OCI-LY1 (cell line): ENCODE measurements around the gene PGF.

Experiments
- H2AFZ ChIP-seq: fragments of 200-600 bp; sonication (generic), shearing (Covaris generic); 2 replicates; pipeline ENCODE4 v1.6.0; 2014; ENCODE audit warnings: antibody characterized with exemption, mild to moderate bottlenecking, low read length
- H3F3A ChIP-seq: fragments of 200-600 bp; sonication (generic), shearing (Covaris generic); 2 replicates; pipeline ENCODE4 v1.6.0; 2014; ENCODE audit warnings: mild to moderate bottlenecking, antibody characterized with exemption, low read length, moderate library complexity; ENCODE audit not compliant: insufficient read depth
- H3K27ac ChIP-seq: fragments of 200-600 bp; sonication (generic); 2 replicates; pipeline ENCODE4 v1.5.1; 2014; ENCODE audit warnings: low read length, mixed run types, mild to moderate bottlenecking, low read depth; ENCODE audit not compliant: poor library complexity, severe bottlenecking
- H3K27me3 ChIP-seq: fragments of 200-600 bp; sonication (generic); 2 replicates; pipeline ENCODE4 v1.6.0; 2014; ENCODE audit warnings: antibody characterized with exemption, mild to moderate bottlenecking, low read length, moderate library complexity; ENCODE audit not compliant: insufficient read depth
- H3K36me3 ChIP-seq: fragments of 200-600 bp; sonication (generic); 2 replicates; pipeline ENCODE4 v1.6.1; 2014; ENCODE audit warnings: mild to moderate bottlenecking, antibody characterized with exemption, low read length, moderate library complexity, mixed read lengths; ENCODE audit not compliant: insufficient read depth
- H3K4me1 ChIP-seq: fragments of 200-600 bp; sonication (generic); 2 replicates; pipeline ENCODE4 v1.5.1; 2014; ENCODE audit warnings: mild to moderate bottlenecking, low read length, moderate library complexity; ENCODE audit not compliant: insufficient read depth, severe bottlenecking
- H3K4me2 ChIP-seq: fragments of 200-600 bp; sonication (generic), shearing (Covaris generic); 2 replicates; pipeline ENCODE4 v1.6.1; 2014; ENCODE audit warnings: low read length
- H3K4me3 ChIP-seq: fragments of 200-600 bp; sonication (generic); 2 replicates; pipeline ENCODE4 v1.5.1; 2014; ENCODE audit warnings: low read length, low read depth, mild to moderate bottlenecking, mixed read lengths; ENCODE audit not compliant: poor library complexity, severe bottlenecking
- H3K79me2 ChIP-seq: fragments of 200-600 bp; shearing (Covaris generic); 2 replicates; pipeline ENCODE4 v1.6.1; 2016; ENCODE audit warnings: mixed run types, low read length, mixed read lengths; ENCODE audit not compliant: insufficient read depth
- H3K9ac ChIP-seq: fragments of 200-600 bp; sonication (generic), shearing (Covaris generic); 2 replicates; pipeline ENCODE4 v1.6.1; 2014; ENCODE audit warnings: mild to moderate bottlenecking, low read length, mixed read lengths
- H3K9me2 ChIP-seq: fragments of 200-600 bp; sonication (generic), shearing (Covaris generic); 2 replicates; pipeline ENCODE4 v1.6.1; 2014; ENCODE audit warnings: low read depth, mild to moderate bottlenecking, low read length, mixed read lengths
- H3K9me3 ChIP-seq: fragments of 200-600 bp; shearing (Covaris generic); 2 replicates; pipeline ENCODE4 v1.6.1; 2014; ENCODE audit warnings: low read length, mixed read lengths
- H4K20me1 ChIP-seq: fragments of 200-600 bp; sonication (generic), shearing (Covaris generic); 2 replicates; pipeline ENCODE4 v1.6.0; 2016; ENCODE audit warnings: mild to moderate bottlenecking, low read length; ENCODE audit not compliant: insufficient read depth
- EZH2 ChIP-seq: fragments of 200-600 bp; sonication (generic), shearing (Covaris generic); IDR thresholded peaks from 2 replicates; pipeline ENCODE4 v1.8.0; 2017; ENCODE audit warnings: borderline replicate concordance, mixed run types, mild to moderate bottlenecking, antibody characterized with exemption, low read length, moderate library complexity, mixed read lengths
- TF ChIP-seq, protein P1 (sequence below): fragments of 200-600 bp; sonication (generic), shearing (Covaris generic); IDR thresholded peaks from 2 replicates; pipeline ENCODE4 v1.5.1; 2017; ENCODE audit warnings: mild to moderate bottlenecking, antibody characterized with exemption, low read length, moderate library complexity, mixed read lengths

PGF gene

DNA sequence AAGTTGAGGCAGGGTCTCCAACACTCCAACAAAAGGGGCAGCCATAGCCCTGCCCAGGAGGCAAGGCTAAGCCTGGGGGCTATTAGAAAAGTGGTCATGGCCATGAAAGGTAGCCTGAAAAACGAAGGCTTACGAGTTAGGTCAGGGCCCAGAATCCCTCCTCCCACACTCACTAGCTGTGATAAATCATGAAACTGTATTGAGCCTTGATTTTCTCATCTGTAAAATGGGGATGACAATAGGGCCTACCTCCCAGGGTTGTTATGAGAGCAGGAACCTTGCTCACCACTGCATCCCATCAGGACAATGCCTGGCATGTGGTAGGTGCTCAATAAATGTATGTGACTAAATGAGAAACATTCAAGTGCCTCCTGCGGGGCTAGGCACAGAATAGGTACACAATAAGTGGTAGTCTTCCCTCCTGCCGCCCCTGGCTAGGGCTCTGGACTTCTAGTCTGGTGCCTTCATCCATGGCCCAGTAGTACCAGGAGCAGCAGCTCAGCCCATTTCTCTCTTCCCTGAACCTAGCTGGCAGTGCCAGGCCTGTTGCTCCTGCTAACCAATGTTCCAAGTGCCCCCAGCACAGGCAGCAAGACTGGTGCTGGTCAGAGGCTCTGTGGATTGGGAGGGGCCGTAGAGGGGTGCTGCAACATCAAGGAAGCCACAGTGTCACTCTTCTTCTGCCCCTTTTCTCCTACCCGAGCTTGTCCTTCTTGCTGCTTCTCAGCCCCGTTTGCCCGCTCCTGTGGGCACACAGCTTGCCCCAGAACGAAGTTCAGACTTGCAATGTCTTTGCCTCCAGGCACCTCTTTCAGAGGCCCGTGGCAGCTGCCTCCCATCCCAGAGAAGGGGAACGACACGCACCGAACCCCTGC, 7.8 kb downstream of the PGF start:
- H3F3A ChIP-seq = no peaks in the 10 kb centered on the region
- no peak overlapping the region for H3K4me3 ChIP-seq
- H3K9me3 ChIP-seq = no peaks in the 10 kb centered on the region
- no peak overlapping the region for H3K4me2 ChIP-seq
- no peaks in the 10 kb centered on the region for H4K20me1 ChIP-seq
- no peaks in the 10 kb centered on the region for H3K27me3 ChIP-seq
- H3K4me1 ChIP-seq = peaks cover 21% of the 10 kb centered on the region
- H3K27ac ChIP-seq = no peak overlapping the region
- no peak overlapping the region for H3K9ac ChIP-seq
- TF ChIP-seq EZH2 = no peak
- TF ChIP-seq, protein P1, sequence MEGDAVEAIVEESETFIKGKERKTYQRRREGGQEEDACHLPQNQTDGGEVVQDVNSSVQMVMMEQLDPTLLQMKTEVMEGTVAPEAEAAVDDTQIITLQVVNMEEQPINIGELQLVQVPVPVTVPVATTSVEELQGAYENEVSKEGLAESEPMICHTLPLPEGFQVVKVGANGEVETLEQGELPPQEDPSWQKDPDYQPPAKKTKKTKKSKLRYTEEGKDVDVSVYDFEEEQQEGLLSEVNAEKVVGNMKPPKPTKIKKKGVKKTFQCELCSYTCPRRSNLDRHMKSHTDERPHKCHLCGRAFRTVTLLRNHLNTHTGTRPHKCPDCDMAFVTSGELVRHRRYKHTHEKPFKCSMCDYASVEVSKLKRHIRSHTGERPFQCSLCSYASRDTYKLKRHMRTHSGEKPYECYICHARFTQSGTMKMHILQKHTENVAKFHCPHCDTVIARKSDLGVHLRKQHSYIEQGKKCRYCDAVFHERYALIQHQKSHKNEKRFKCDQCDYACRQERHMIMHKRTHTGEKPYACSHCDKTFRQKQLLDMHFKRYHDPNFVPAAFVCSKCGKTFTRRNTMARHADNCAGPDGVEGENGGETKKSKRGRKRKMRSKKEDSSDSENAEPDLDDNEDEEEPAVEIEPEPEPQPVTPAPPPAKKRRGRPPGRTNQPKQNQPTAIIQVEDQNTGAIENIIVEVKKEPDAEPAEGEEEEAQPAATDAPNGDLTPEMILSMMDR = no peak
- H3K79me2 ChIP-seq = no peaks in the 10 kb centered on the region
- H2AFZ ChIP-seq = no peak overlapping the region
- no peaks in the 10 kb centered on the region for H3K9me2 ChIP-seq
- no peaks in the 10 kb centered on the region for H3K36me3 ChIP-seq

DNA sequence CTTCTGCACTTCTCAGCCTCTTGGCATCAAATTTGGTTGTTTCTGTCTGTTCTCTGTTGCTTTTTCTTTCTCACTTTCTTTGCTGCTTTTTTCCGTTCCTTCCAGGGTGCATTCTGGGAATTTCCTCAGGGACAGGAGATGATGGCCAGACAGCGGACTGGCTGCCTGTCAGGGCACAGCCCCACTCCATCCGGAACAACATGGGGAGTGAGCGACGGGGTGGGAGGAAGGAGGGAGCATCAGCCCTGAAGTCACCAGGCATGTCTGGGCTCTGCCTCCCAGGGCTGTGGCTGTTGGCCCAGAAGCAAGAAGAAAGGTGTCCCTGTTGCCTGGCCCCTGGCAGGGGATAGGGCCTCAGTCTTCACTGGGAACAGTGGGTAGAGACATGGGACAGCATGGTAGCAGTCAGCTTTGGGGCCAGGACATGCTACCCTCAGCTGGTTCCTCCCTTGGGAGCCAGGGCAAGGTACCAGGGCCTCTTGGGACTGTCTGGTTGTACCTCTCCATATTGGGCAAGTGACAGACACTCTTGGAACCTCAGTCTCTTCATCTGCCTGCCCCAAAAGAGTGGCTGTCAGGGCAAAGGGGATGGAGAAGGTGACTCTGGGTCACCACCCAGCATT, 8.6 kb downstream of the PGF start:
- no peak overlapping the region for H3K4me3 ChIP-seq
- no peaks in the 10 kb centered on the region for H3K27me3 ChIP-seq
- H3F3A ChIP-seq = no peaks in the 10 kb centered on the region
- H3K27ac ChIP-seq = no peak overlapping the region
- H3K9me3 ChIP-seq = no peaks in the 10 kb centered on the region
- H4K20me1 ChIP-seq = no peaks in the 10 kb centered on the region
- H3K36me3 ChIP-seq = no peaks in the 10 kb centered on the region
- H2AFZ ChIP-seq = no peak overlapping the region
- no peak overlapping the region for H3K9ac ChIP-seq
- H3K79me2 ChIP-seq = no peaks in the 10 kb centered on the region
- H3K4me2 ChIP-seq = peak overlapping the region; percentile 49; the same call in 1 of the 2 replicates
- H3K9me2 ChIP-seq = no peaks in the 10 kb centered on the region
- peaks cover 30% of the 10 kb centered on the region for H3K4me1 ChIP-seq
- no peak for TF ChIP-seq EZH2
- TF ChIP-seq, protein P1 = no peak; the same call in 1 of the 2 replicates

DNA sequence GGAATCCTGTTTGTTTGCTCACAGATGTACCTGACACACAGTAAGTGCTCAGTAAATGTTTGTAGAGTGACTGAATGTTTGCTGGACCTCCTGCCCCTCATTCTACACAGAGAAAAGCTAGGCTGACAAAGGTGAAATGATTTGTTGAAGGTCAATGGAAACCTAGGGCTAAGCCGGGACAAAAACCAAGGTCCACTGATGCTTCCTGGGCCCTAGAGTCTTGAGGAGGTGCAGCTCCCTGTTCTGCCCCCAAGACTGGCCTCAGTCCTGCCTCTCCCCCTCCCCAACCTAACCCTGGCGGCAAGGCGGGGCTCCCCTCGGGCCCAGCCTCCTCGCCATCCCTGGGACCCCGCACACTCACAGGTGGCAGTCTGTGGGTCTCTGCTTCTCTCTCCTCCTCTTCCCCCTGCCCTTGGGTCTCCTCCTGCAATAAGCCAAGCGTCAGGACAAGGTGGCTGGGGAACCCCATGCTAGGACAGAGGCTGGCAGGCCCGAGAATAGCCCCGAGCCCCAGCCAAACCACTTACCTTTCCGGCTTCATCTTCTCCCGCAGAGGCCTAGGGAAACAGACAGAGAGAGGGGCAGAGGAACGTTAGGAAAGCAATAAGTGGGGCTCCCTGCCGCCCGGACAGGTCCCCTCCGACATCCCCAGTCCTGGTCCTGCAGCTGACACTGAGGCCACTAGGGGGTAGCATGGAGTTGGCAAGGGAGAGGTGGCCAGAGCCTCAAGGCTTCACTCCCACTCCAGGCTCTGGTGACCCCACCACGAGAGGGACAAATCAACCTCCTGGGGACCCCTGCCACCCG, 9.3 kb downstream of the PGF start:
- no peak overlapping the region for H2AFZ ChIP-seq
- no peaks in the 10 kb centered on the region for H3K9me3 ChIP-seq
- no peaks in the 10 kb centered on the region for H3F3A ChIP-seq
- peak overlapping the region; percentile 49 for H3K4me2 ChIP-seq
- peaks cover 37% of the 10 kb centered on the region for H3K4me1 ChIP-seq
- H3K27me3 ChIP-seq = no peaks in the 10 kb centered on the region
- peak overlapping the region; percentile 42 for H3K4me3 ChIP-seq
- TF ChIP-seq, protein P1 = peak; percentile 93
- no peak for TF ChIP-seq EZH2
- H3K9ac ChIP-seq = no peak overlapping the region; the same call in 1 of the 2 replicates
- H3K36me3 ChIP-seq = no peaks in the 10 kb centered on the region
- no peaks in the 10 kb centered on the region for H3K9me2 ChIP-seq
- H4K20me1 ChIP-seq = no peaks in the 10 kb centered on the region
- H3K27ac ChIP-seq = no peak overlapping the region
- no peaks in the 10 kb centered on the region for H3K79me2 ChIP-seq
